ENCODE measurements around the gene TMX3. TPM values are rescaled to one million over a fixed set of nuclear protein-coding genes. Genes with fewer than 3 reads are reported as not detected.

TMX3 gene, protein sequence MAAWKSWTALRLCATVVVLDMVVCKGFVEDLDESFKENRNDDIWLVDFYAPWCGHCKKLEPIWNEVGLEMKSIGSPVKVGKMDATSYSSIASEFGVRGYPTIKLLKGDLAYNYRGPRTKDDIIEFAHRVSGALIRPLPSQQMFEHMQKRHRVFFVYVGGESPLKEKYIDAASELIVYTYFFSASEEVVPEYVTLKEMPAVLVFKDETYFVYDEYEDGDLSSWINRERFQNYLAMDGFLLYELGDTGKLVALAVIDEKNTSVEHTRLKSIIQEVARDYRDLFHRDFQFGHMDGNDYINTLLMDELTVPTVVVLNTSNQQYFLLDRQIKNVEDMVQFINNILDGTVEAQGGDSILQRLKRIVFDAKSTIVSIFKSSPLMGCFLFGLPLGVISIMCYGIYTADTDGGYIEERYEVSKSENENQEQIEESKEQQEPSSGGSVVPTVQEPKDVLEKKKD
- polyA plus RNA-seq (2012; rRNA removed): 23.3 and 33.5 TPM in 2 replicates
- 28.7 and 30.2 TPM in 2 replicates for polyA plus RNA-seq (2012; cell fraction: cytosol; rRNA removed)
- polyA plus RNA-seq (2012; cell fraction: nucleus; rRNA removed): 25.5 and 74.7 TPM in 2 replicates

DNA sequence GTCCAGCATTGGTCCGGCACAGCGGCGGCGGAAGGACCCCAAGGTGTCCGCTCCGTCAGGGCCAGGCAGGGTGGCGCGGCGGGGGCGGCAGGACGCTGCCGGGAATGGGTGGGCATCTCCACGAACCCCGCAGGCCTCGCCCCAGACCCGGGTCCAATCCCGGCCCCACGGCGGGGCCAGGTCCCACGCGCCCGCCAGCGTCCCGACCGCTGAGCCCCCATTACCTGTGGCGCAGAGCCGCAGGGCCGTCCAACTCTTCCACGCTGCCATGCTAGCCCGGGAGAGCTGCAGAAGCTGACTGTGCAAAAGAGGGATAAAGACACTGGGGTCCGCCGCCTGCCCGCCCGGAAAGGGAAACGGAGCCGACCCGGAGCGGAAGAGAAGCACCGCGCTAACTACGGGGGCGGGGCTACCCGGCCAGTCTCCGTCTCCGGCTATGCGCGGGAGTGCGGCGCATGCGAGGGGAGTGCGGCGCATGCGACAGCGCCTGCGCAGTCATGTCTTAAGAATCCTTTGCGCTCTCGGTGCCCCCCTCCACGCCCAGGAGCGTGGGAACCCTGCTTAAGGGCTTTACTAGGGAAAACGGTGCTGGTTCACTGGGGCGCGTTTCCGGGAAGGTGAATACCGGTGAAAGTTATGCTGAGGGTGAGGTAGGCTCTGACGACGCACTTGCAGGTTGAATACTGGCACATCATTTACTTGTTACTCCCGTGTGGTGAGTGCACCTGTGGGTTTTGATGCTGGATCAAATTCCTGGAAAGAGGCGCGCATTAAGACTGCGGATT, at the start of gene TMX3:
Gene TMX3, minus strand, starts transcription at position 397 of the 785 bp plus-strand sequence. Its CDS starts 127 bp downstream, at position 270.
- POLR2A ChIA-PET: no interaction called here
- WGBS (ENCODE audit: low lambda C conversion rate): 0% methylated on average over 25 of the region's 70 CpGs
- Histone ChIP-seq H3K36me3 (replicated peaks in 1 of 2; ENCODE audit: control insufficient read depth in 1 of 2, insufficient read depth in 2 of 2, low read length in 1 of 2) (peaks cover 32 to 45% of the 10 kb centered on the region in 2 experiments), H2AFZ (ENCODE audit: low read depth) (peak within 1 kb of the TSS; percentile 90), H3K27ac (ENCODE audit: low read depth in 2 of 2, low read length in 1 of 2) (peak within 1 kb of the TSS; percentile 76 to 80), H3K4me3 (ENCODE audit: low read depth in 2 of 2, low read length in 1 of 2) (peak within 1 kb of the TSS; percentile 81 to 96), H3F3A (replicated peaks; ENCODE audit: insufficient read depth) (peaks cover 4% of the 10 kb centered on the region), H3K4me2 (peak within 1 kb of the TSS; percentile 92), H3K4me1 (ENCODE audit: control insufficient read depth in 1 of 2, insufficient read depth in 2 of 2, low read depth in 1 of 2, low read length in 1 of 2) (peaks cover 4 to 8% of the 10 kb centered on the region in 2 experiments; a peak in 2 of 4 replicates), H3K79me2 (ENCODE audit: insufficient read depth) (peaks cover 51% of the 10 kb centered on the region), H3K9me2 (no peaks in the 10 kb centered on the region), H4K20me1 (ENCODE audit: insufficient read depth) (peaks cover 9% of the 10 kb centered on the region; the same call in 1 of the 2 replicates), H3K9ac (peak within 1 kb of the TSS; percentile 88), H3K9me3 (no peaks in the 10 kb centered on the region), H3K27me3 (ENCODE audit: insufficient read depth) (no peaks in the 10 kb centered on the region)
- peak; percentile 98 for DNase-seq
- CTCF ChIA-PET: interaction anchor here (0.7 kb wide), 1 partner anchor 1177 kb away, joined by 3 read pairs; no protein-coding TSS in a partner anchor
- TF ChIP-seq CHD2 (IDR thresholded peaks at IDR 0.05; ENCODE audit: low read length, partially characterized antibody) (peak; percentile 57), SMC3 (IDR thresholded peaks at IDR 0.05; ENCODE audit: low read depth, low read length) (no peak), POLR2AphosphoS5 (IDR thresholded peaks at IDR 0.05; ENCODE audit: low read depth, low read length) (peak; percentile 71; the same call in 1 of the 2 replicates), NRF1 (IDR thresholded peaks at IDR 0.05; ENCODE audit: low read depth, low read length) (peak; percentile 96), TCF12 (IDR thresholded peaks at IDR 0.05) (no peak), TEAD4 (IDR thresholded peaks at IDR 0.05; ENCODE audit: borderline replicate concordance, insufficient read depth) (no peak), ELF1 (IDR thresholded peaks at IDR 0.05) (peak; percentile 60), MEF2A (IDR thresholded peaks at IDR 0.05; ENCODE audit: borderline replicate concordance, low read depth) (no peak), RAD21 (IDR thresholded peaks at IDR 0.05; ENCODE audit: low read length) (no peak), MXI1 (IDR thresholded peaks at IDR 0.05; ENCODE audit: low read depth, low read length) (peak; percentile 87), RFX5 (IDR thresholded peaks at IDR 0.05; ENCODE audit: low read length) (no peak), FOSL2 (IDR thresholded peaks at IDR 0.05; ENCODE audit: borderline replicate concordance, low read depth) (no peak), GATA2 (CRISPR knock-in tag; IDR thresholded peaks at IDR 0.05) (no peak), EP300 (IDR thresholded peaks at IDR 0.05; ENCODE audit: borderline replicate concordance in 1 of 2, low read depth in 1 of 2, low read length in 1 of 2) (peak in 1 of 2 experiments; percentile 7; a peak in 1 of 4 replicates)
- TF ChIP-seq, protein P1, sequence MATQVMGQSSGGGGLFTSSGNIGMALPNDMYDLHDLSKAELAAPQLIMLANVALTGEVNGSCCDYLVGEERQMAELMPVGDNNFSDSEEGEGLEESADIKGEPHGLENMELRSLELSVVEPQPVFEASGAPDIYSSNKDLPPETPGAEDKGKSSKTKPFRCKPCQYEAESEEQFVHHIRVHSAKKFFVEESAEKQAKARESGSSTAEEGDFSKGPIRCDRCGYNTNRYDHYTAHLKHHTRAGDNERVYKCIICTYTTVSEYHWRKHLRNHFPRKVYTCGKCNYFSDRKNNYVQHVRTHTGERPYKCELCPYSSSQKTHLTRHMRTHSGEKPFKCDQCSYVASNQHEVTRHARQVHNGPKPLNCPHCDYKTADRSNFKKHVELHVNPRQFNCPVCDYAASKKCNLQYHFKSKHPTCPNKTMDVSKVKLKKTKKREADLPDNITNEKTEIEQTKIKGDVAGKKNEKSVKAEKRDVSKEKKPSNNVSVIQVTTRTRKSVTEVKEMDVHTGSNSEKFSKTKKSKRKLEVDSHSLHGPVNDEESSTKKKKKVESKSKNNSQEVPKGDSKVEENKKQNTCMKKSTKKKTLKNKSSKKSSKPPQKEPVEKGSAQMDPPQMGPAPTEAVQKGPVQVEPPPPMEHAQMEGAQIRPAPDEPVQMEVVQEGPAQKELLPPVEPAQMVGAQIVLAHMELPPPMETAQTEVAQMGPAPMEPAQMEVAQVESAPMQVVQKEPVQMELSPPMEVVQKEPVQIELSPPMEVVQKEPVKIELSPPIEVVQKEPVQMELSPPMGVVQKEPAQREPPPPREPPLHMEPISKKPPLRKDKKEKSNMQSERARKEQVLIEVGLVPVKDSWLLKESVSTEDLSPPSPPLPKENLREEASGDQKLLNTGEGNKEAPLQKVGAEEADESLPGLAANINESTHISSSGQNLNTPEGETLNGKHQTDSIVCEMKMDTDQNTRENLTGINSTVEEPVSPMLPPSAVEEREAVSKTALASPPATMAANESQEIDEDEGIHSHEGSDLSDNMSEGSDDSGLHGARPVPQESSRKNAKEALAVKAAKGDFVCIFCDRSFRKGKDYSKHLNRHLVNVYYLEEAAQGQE (IDR thresholded peaks at IDR 0.05; ENCODE audit: low read depth, low read length): no peak
- TF ChIP-seq, protein P2, sequence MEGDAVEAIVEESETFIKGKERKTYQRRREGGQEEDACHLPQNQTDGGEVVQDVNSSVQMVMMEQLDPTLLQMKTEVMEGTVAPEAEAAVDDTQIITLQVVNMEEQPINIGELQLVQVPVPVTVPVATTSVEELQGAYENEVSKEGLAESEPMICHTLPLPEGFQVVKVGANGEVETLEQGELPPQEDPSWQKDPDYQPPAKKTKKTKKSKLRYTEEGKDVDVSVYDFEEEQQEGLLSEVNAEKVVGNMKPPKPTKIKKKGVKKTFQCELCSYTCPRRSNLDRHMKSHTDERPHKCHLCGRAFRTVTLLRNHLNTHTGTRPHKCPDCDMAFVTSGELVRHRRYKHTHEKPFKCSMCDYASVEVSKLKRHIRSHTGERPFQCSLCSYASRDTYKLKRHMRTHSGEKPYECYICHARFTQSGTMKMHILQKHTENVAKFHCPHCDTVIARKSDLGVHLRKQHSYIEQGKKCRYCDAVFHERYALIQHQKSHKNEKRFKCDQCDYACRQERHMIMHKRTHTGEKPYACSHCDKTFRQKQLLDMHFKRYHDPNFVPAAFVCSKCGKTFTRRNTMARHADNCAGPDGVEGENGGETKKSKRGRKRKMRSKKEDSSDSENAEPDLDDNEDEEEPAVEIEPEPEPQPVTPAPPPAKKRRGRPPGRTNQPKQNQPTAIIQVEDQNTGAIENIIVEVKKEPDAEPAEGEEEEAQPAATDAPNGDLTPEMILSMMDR (IDR thresholded peaks at IDR 0.05): no peak
- TF ChIP-seq, protein P3, sequence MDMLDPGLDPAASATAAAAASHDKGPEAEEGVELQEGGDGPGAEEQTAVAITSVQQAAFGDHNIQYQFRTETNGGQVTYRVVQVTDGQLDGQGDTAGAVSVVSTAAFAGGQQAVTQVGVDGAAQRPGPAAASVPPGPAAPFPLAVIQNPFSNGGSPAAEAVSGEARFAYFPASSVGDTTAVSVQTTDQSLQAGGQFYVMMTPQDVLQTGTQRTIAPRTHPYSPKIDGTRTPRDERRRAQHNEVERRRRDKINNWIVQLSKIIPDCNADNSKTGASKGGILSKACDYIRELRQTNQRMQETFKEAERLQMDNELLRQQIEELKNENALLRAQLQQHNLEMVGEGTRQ (IDR thresholded peaks at IDR 0.05; ENCODE audit: borderline replicate concordance, low read depth, low read length): no peak
- TF ChIP-seq, protein P4, sequence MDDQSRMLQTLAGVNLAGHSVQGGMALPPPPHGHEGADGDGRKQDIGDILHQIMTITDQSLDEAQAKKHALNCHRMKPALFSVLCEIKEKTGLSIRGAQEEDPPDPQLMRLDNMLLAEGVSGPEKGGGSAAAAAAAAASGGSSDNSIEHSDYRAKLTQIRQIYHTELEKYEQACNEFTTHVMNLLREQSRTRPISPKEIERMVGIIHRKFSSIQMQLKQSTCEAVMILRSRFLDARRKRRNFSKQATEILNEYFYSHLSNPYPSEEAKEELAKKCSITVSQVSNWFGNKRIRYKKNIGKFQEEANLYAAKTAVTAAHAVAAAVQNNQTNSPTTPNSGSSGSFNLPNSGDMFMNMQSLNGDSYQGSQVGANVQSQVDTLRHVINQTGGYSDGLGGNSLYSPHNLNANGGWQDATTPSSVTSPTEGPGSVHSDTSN (IDR thresholded peaks at IDR 0.05): no peak
- TF ChIP-seq, protein P5, sequence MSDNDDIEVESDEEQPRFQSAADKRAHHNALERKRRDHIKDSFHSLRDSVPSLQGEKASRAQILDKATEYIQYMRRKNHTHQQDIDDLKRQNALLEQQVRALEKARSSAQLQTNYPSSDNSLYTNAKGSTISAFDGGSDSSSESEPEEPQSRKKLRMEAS (IDR thresholded peaks at IDR 0.05; ENCODE audit: low read depth): peak; percentile 92
- TF ChIP-seq, protein P6, sequence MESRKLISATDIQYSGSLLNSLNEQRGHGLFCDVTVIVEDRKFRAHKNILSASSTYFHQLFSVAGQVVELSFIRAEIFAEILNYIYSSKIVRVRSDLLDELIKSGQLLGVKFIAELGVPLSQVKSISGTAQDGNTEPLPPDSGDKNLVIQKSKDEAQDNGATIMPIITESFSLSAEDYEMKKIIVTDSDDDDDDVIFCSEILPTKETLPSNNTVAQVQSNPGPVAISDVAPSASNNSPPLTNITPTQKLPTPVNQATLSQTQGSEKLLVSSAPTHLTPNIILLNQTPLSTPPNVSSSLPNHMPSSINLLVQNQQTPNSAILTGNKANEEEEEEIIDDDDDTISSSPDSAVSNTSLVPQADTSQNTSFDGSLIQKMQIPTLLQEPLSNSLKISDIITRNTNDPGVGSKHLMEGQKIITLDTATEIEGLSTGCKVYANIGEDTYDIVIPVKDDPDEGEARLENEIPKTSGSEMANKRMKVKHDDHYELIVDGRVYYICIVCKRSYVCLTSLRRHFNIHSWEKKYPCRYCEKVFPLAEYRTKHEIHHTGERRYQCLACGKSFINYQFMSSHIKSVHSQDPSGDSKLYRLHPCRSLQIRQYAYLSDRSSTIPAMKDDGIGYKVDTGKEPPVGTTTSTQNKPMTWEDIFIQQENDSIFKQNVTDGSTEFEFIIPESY (IDR thresholded peaks at IDR 0.05; ENCODE audit: borderline replicate concordance, low read depth): no peak
